Measurements from ENCODE around the gene PLA2G2C.
A peak's percentile ranks its signal among the peaks of the same experiment; 100 is the strongest.
"Not testable (repeated sequence)": the region's sequence is repeated elsewhere in the genome, so short reads cannot be mapped to it uniquely, and the experiment has no call there.

The PLA2G2C gene, protein sequence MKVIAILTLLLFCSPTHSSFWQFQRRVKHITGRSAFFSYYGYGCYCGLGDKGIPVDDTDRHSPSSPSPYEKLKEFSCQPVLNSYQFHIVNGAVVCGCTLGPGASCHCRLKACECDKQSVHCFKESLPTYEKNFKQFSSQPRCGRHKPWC

GRCh38 chr1:20185834-20186782 is at the start of gene PLA2G2C, which contains the start of gene UBXN10:
TSS of gene PLA2G2C (minus strand) at chr1:20186518. CDS start at chr1:20177363, 9,155 bp downstream.
TSS of gene UBXN10 (plus strand) at chr1:20186096. CDS start at chr1:20190562, 4,466 bp downstream.
- DNase-seq (ENCODE audit: low read depth, low spot score), result no peak

GRCh38 chr1:20234788-20235535 is 48.6 kb upstream of the PLA2G2C start:
- DNase-seq (ENCODE audit: low read depth, low spot score), result no peak

GRCh38 chr1:20233866-20234265 is 47.5 kb upstream of the PLA2G2C start:
- no peak for DNase-seq (ENCODE audit: low read depth, low spot score)

DNA sequence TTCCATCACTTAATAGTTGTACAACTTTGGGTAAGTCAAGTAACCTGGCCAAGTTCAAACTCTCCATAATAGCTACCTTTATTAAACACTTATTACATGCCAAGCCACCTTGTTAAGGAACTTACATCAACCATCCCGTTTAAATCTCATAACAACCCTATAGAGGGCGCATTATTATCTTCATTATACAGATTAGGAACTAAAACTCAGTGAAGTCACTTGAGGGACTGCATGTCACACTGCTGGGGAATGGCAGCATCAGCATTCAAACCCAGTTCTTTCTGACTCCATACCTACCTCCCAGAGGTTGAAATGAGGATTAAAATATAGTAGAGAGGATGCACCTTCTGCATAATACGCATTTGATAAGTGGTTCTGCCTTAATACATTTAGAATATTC is 47.1 kb upstream of the PLA2G2C start:
- no peak for DNase-seq (ENCODE audit: low read depth, low spot score)

DNA sequence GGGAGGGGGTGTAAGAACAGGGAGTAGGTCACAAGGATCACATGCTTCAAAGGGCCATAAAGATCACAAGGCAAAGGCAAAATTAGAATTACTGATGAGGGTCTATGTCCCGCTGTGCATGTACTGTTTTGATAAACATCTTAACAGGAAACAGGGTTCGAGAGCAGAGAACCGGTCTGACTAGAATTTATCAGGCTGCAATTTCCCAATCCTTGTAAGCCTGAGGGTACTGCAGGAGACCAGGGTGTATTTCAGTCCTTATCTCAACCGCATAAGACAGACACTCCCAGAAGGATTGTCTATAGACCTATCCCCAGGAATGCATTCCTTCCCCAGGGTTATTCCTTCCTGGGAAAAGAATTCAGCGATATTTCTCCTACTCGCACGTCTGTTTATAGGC is 46.2 kb upstream of the PLA2G2C start:
- DNase-seq (ENCODE audit: low read depth, low spot score), result not testable (repeated sequence)

DNA sequence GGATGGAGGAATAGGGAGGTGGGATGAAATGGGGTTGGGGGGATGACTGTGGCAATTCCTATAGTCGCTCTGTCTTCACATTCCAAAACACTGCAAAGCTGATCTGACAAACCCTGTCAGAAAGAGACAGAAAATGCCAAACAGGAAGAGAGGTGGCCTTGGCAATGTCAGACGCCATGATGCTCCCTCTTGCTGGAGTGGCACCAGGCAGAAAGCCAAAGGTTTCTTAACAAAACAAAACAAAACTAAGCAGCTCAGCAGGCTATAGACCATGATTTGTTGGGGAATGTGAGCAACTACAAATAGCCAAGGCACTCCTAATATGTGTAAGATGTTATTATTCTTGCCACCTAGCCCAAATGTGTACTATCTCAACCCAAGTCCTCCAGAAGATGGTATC is 42.9 kb upstream of the PLA2G2C start:
- no peak for DNase-seq (ENCODE audit: low read depth, low spot score)

DNA sequence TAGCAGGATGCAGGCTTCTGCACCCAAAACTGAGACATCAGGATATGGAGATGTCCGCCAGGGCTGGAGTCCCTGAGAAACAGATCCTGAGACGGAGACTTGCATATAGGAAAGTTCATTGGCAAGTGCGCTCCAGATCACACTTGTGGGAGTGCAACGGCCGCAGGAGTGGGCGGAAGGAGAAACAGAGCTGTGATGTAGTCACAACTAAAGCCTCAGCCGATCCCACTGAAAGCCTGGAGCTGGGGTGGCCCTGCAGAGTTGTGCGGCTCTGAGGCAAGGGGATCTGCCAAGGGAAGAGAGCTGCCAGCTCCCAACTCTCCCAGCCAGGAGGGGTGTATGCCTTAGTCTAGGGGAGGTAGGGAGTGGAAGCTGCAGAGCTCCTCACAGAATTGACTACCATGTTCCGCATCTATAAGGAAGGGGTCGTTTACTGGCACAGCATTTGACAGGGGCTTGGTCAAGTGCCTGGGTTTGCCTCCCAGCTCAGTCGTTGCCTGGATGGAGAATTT is 42.1 kb upstream of the PLA2G2C start:
- DNase-seq (ENCODE audit: low read depth, low spot score), result no peak

DNA sequence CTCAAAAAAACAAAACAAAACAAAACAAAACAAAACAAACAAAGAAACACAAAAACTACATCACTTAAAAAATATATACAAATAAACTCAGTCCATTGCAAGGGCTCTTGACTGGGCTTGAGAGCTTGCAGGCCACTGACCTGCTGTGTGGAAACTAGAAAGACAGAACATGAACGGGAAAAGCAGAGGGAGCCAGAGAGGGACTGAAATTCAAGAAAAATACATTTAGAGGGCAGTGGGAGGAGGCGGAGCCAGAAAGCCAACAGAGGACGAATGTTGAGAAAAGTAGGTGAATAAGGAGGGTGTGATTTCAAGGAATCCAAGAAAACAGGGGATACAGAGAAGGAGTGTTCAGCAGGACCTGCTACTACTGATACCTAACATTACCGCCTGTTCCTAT is 41.4 kb upstream of the PLA2G2C start:
- no peak for DNase-seq (ENCODE audit: low read depth, low spot score)

- DNase-seq (ENCODE audit: low read depth, low spot score), result no peak
Observed at GRCh38 chr1:20224546-20224945, 38.2 kb upstream of the PLA2G2C start.

- no peak for DNase-seq (ENCODE audit: low read depth, low spot score)
Observed at GRCh38 chr1:20223551-20224419, 37.5 kb upstream of the PLA2G2C start.

- no peak for DNase-seq (ENCODE audit: low read depth, low spot score)
Observed at GRCh38 chr1:20223106-20223505, 36.8 kb upstream of the PLA2G2C start.

DNA sequence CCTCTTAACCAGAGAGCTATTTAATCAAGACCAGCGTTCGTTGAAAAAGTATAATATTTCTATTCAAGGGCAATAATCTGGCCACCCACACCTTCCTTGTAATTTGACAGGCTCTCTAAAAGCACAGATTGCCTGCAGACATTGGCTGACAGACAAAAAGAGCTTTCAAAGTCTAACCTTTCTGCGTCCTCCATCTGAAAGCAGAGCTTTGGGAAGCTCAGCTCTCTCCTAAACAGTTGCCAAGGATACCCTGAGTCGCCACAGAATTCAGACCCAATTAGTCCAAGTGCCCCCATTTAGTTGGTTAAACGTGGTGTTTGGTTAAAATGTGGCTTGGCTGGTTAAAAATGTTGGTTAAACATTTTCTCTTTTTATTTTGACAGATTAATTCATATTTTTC is 33.7 kb upstream of the PLA2G2C start:
- no peak for DNase-seq (ENCODE audit: low read depth, low spot score)

DNA sequence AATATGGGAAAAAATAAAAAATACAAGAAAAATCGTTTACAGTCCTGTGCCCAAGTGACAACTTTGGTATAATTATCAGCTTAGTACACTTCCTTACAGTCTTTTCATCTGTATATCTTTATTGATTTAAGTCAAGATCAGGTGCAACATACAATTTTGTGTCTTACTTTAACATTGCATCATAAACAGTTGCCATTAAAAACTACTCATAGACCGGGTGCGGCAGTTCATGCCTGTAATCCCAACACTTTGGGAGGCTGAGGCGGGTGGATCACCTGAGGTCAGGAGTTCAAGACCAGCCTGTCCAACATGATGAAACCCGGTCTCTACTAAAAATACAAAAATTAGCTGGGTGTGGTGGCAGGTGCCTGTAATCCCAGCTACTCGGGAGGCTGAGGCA is 32.7 kb upstream of the PLA2G2C start:
- not testable (repeated sequence) for DNase-seq (ENCODE audit: low read depth, low spot score)

GRCh38 chr1:20216574-20216973 is 30.3 kb upstream of the PLA2G2C start:
- DNase-seq (ENCODE audit: low read depth, low spot score), result no peak

DNA sequence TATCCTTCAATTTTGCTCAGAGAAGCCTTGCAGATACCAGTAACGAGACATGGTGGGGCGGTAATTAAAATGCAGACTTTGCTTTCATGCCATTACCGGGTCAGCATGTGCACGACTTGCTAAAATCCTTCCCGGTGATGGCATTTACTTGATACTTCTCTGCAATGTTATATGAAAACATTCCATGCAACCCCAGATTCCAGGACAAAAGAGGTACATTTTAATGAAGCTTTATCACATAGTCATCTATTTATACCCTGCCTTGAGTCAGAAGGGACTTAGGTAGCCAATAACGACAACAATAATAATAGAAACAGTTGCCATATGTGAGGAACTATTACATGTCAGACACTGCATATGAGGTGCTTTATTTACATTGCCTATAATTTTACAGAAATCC is 29.4 kb upstream of the PLA2G2C start:
- no peak for DNase-seq (ENCODE audit: low read depth, low spot score)

DNA sequence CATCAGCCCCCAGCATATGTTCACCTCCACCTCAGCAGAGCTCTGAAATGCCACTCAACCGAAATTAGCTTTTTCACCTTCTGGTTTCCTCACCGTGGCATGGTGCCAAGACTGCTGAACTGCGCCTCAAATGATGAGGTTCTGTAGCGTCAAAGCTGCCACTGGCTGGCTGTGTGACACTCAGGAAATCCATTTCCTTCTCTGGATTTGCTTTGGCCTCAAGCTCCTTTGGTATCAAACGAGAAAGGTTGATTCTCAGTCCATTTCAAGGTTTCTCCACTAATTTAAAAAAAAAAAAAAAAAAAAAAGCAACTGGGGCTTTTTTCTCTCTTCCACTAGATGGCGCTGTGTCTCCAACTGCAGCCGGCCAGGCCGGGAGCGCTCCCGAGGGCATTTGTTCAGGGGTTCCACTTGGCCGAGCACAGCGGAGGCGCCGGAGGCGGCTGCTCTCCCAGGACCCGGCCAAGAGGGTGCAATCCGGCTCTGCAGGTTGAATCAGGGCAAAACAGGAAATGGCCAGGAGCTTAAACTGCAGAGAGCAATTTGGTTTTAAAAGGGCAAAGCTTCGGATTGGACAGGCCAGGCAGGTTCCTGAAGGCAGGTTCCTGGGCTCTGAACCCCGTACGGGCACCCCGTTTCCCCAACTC is 26.5 kb upstream of the PLA2G2C start:
- DNase-seq (ENCODE audit: low read depth, low spot score), result peak; percentile 9

DNA sequence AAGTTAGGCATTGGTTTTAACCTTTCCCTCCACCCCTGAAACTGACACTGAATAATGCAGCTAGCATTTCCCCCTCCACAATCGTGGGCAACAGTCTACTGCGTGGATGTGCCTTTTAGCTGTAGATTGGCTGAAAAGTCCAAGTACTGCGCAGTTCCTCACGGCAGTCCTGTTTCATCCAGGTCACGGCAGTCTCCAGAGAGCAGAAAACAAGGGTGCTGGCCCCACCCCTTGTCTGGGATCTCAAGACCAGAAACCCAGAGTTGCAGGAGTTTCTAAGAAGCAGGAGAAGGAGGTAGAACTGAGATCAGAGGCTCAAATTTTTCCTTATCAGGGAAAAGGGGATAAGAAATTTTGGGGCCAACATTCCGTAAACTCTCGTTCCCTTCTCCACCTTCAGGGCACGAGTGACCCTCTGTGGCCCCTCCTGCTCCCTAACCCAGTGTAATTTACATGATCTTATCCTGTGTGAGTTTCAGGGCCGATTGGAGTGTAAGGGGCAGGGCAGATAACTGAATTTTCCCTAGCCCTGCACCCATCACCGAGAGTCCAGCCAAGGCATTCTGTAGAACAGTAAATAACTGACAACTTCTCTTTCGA is 25.9 kb upstream of the PLA2G2C start:
- no peak for DNase-seq (ENCODE audit: low read depth, low spot score)

- DNase-seq (ENCODE audit: low read depth, low spot score), result no peak
Observed at GRCh38 chr1:20211511-20211931, 25.2 kb upstream of the PLA2G2C start.

GRCh38 chr1:20210736-20211460 is 24.6 kb upstream of the PLA2G2C start:
- DNase-seq (ENCODE audit: low read depth, low spot score), result no peak

All from smooth muscle cell of the brain vasculature (primary cell).